Prostate gland (tissue), 2 donors: ENCODE results near the gene ADAMTS14.

Experiments used
- POLR2A ChIP-seq: fragments of 450-650 bp; IDR thresholded peaks from one replicate; pipeline ENCODE4 v1.6.1; 2016; ENCODE audit warnings: antibody characterized with exemption, mild to moderate bottlenecking
- POLR2AphosphoS5 ChIP-seq: sonication (generic); formaldehyde crosslinking; IDR thresholded peaks from one replicate; pipeline ENCODE4 v1.6.1; 2017; ENCODE audit warnings: antibody characterized with exemption
- TF ChIP-seq, protein P1 (sequence below), 4 experiments: fragments of 200-600 bp in 2 of 4; fragments of 450-650 bp in 2 of 4; sonication (generic) in 2 of 4; IDR thresholded peaks; 1 replicate in 3 of 4; 2 replicates in 1 of 4; pipeline ENCODE4 v1.5.1; 2016 to 2019; ENCODE audit warnings: antibody characterized with exemption in 4 of 4, mild to moderate bottlenecking in 2 of 4, moderate library complexity in 2 of 4

DNA sequence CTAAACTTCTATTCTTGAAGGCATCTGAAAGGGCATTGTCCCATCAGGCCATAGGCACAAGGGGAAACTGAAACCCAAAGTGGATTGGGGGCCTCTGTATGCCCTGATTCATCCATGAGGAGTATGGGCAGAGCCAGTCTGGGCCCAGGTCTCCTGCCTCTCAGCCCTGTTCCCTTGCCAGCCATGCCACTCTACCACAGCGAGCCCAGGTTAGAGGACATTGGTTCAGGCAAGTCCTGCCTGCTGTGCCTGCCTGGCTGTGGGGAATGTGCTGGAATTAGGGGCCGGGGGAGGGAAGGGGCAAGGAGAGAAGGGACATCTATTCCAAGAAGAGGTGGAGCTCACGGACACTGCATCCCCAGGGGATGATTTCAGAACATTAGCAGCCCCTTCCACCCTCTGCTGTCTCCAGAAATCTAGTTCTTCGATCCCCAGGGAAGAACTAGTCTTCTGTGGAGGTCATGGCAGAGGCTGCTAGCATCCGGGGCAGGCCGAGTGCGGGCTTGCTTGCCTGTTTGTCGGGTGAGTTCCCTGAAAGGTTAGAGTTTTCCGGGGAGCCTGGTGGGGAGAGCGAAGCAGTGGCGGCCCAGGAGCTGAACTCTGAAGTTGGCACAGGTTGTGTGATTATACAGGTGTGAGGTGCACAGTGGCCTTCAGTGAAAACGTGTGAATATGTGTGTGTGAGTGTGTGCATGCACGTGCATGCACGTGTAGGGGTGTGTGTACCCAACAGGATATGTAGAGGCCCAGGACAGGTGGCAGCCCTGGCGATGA, 75.1 kb downstream of the ADAMTS14 start:
- TF ChIP-seq, protein P1, sequence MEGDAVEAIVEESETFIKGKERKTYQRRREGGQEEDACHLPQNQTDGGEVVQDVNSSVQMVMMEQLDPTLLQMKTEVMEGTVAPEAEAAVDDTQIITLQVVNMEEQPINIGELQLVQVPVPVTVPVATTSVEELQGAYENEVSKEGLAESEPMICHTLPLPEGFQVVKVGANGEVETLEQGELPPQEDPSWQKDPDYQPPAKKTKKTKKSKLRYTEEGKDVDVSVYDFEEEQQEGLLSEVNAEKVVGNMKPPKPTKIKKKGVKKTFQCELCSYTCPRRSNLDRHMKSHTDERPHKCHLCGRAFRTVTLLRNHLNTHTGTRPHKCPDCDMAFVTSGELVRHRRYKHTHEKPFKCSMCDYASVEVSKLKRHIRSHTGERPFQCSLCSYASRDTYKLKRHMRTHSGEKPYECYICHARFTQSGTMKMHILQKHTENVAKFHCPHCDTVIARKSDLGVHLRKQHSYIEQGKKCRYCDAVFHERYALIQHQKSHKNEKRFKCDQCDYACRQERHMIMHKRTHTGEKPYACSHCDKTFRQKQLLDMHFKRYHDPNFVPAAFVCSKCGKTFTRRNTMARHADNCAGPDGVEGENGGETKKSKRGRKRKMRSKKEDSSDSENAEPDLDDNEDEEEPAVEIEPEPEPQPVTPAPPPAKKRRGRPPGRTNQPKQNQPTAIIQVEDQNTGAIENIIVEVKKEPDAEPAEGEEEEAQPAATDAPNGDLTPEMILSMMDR (IDR thresholded peaks at IDR 0.05), result no peak
- no peak for TF ChIP-seq POLR2A
- no peak for TF ChIP-seq POLR2AphosphoS5
